Amygdala (tissue), 56 donors: ENCODE results near the gene AARS2.
"Not testable (repeated sequence)": the region's sequence is repeated elsewhere in the genome, so short reads cannot be mapped to it uniquely, and the experiment has no call there.

ENCODE experiments used
- DNase-seq, 56 donors: peaks; one replicate each; lab custom pipeline; 2025; lab: John Stamatoyannopoulos, UW

AARS2 gene

DNA sequence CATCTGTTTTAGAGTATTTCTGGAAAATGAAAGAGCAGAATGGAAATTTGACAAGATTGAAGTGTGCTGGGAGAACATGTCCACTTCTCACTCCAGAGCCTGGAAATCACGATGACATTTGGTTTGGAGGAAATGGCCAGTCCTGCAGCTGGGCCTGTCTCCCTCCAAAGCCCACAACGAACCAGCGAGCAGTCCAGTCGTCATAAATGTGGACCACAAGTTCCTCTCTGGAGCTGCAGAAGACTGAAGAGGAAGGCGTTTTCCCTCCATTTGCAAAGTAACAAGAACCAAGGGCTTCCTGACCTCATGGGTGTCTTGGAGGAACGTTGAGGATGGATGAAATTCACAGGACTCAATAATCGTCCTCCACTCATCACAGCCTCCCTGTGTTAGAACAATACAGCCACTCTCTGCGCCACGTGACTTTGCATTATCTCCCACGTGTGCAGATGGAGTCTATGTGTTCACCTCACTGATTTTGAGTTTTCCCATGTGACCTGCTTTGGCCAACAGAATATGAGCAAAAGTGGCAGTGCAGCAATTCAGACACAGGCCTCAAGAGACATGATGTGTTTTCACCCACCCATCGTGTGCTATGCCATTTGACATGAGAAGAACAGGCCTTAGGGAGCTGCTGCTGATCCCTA, 20.2 kb upstream of the AARS2 start:
- DNase-seq, result peak in 1 of 56 donors; percentile 4

DNA sequence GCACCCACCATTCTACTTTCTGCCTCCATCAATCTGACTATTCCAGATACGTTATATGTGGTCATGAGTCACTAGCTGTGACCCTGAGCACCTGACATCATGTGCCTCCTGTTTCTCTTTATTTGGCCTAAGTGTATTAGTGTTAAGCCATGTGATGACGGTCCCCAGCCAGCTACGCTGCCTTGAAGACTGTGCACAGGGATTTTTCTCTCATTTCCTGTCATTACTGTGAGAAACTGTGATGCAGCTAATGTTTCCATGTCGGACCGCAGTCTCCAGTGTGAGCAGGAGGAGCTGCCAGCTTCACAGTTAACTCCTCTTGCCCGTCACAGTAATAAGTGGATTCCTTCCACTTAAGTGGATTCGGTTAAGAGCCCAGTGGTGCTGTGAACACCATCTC, 19.4 kb upstream of the AARS2 start:
- DNase-seq, result no peak

DNA sequence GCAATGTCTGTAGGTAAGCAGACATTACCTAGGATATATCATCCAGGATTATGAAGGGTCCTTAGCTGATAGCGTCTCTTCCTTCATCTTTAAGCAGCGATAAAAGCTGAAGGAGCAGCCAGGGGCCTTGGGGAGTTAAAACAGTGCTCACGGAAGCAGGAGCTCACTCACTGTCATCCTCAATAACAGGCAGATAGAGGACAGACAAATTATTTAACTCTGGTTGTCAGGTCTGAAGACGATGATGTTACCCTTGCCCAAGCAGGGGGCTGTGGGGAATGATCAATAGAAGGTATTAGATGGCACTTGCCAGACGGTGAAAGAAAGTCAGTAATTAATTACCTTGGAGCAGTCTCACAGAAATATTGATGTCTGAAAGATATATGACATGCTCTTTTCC, 16.7 kb upstream of the AARS2 start:
- DNase-seq, result no peak

DNA sequence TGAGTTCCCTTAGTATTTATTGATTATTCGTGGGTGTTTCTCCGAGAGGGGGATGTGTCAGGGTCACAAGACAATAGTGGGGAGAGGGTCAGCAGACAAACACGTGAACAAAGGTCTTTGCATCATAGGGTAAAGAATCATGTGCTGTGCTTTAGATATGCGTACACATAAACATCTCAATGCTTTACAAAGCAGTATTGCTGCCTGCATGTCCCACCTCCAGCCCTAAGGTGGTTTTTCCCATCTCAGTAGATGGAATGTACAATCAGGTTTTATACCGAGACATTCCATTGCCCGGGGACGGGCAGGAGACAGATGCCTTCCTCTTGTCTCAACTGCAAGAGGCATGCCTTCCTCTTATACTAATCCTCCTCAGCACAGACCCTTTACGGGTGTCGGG, 15.1 kb upstream of the AARS2 start:
- DNase-seq, result not testable (repeated sequence)

DNA sequence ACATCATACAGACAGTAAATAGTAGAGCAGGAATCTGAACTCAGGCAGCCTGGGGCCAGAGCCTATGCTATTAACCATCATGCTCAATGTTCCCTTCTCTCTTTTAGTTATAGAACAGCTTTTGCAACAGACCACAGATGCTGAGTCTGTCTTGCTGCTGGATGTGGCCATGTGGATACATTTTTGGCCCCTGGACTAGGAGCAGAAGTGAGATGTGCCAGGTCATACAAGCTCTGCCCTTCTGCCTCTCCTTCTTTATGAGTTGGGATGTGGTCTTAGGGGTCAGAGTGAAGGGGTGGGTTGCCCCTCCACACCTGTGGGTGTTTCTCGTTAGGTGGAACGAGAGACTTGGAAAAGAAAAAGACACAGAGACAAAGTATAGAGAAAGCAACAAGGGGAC, 14.6 kb upstream of the AARS2 start:
- no peak for DNase-seq

DNA sequence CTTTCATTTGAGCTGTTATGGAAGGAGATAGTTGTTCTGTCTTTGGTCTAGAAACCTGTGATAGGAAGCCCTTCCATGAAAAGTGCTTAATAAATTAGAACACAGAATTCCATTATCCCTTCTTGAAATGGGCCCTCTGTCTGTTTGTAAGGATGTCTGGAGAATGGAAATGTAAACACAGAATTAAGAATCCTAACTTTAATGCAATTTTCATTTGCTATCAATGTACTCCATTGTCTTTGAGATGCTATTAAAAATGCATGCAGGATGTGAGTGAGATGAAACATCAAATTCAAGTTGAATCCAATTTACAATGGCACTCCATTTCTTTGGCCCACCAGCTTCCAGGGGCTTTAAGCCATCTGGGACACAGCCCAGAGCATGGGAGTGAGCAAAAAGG, 13.9 kb upstream of the AARS2 start:
- peak in 5 of 56 donors; percentile 0 to 26 (median 8) for DNase-seq

DNA sequence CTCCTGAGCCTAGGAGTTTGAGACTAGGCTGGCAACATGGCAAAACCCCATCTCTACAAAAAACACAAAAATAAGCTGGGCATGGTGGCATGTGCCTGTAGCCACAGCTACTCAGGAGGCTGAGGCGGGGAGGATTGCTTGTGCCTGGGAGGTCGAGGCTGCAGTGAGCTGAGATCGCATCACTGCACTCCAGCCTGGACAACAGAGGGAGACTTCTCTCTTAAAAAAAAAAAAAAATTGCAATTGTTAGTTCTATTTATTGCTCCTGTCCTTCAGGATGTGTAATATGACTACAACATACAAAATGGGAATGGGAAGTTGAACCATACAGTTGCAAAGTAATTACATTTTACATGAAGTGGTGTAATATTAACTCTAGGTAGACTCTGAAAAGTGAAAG, 8.1 kb upstream of the AARS2 start:
- no peak for DNase-seq

DNA sequence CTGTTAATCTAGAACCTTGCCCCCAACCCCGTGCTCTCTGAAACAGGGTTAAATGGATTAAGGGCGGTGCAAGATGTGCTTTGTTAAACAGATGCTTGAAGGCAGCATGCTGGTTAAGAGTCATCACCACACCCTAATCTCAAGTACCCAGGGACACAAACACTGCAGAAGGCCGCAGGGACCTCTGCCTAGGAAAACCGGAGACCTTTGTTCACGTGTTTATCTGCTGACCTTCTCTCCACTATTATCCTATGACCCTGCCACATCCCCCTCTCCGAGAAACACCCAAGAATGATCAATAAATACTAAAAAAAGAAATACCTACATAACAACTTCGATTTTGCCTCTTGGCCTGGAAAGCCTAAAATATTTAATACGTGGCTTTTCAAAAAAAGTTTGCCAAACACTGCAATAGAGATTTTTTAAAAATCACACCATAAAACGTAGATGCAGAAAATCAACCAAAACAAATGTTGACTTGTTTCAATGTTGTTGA, 4.0 kb upstream of the AARS2 start:
- not testable (repeated sequence) for DNase-seq

DNA sequence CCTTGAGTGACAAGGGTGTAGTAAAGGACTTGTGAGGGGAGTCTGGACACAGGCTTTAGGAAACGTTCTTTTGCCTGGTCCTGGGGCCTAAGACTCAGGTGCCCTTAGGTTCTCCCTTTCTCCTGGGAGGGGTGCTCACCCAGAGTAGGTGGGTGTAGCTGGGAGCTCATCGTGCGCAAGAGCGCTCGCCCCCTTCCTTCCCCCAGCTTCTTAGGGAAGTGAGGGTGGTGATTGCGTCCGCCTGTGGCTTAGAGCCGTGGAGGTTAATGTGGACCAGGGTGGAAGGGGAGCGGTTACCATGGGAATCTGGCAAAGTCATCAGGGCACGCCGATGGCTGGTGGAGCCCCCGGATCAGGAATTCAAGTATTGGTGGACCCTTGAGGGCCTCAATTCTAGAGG, 3.3 kb upstream of the AARS2 start:
- no peak for DNase-seq

DNA sequence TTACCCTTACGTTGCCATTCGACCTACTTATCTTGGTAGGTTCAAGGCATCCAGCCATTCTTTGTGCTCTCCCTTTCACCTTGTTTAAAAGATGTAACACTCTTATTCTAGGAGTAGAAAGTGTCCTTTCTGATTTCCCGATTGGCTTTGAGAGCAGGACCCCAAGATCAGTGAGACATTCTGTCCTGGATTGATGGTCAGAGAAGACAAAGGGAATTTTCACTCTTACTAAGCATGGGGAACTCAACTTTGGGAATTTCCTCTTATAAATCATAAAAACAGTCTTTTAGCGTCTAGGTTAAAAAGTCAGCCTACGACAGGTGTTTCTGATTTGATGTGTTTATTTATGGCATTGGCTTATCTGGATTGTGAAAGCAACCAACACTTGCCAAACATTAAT, 2.8 kb upstream of the AARS2 start:
- no peak for DNase-seq

DNA sequence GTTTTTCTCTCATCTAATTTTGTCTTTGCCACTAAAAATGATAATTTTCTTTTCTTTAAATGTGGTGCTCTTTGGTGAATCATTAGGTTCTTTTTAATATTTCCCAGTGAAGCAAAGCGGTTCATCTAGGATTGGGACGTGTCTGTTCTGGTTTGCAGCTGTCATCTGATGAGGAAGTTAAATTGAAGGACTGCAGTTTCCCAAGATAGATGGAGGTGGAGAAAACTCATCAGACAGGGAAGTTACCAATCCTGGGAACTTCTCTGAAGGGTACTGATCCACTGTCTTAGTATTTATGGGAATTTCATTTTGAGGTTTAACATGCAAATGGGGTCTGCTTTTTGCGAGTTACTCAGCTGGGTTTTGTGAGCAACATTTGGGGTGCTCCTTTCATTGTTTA, 2.4 kb upstream of the AARS2 start:
- DNase-seq, result no peak

DNA sequence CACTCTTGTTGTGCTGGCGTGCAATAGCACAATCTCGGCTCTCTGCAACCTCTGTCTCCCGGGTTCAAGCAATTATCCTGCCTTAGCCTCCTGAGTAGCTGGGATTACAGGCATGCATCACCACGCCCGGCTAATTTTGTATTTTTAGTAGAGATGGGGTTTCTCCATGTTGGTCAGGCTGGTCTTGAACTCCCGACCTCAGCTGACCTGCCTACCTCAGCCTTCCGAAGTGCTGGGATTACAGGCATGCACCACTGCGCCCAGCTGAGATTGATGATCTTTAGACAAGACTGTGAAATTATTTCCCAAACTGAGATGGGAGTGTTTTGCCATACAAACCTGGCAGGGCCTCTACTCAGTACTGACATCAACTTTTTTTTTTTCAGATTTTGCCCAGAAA, 1.5 kb upstream of the AARS2 start:
- not testable (repeated sequence) for DNase-seq

DNA sequence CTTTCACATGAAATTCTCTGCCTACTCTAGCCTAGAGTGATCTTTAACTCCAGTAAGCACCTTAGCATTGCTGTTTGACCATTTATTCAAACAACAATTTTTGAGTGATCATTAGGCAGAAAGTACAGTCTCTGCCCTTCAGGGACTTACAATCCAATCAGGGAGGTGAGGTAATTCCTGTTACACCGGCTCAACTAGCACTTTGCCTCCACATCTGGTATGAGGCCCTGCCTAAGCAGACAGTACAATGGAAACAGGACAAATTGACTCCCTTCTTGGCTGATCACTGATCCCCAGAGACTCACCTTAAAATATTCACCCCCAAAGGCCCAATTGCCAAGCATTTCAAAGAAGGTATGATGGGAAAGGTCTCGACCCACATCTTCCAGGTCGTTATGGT, 1.4 kb downstream of the AARS2 start:
- no peak for DNase-seq

DNA sequence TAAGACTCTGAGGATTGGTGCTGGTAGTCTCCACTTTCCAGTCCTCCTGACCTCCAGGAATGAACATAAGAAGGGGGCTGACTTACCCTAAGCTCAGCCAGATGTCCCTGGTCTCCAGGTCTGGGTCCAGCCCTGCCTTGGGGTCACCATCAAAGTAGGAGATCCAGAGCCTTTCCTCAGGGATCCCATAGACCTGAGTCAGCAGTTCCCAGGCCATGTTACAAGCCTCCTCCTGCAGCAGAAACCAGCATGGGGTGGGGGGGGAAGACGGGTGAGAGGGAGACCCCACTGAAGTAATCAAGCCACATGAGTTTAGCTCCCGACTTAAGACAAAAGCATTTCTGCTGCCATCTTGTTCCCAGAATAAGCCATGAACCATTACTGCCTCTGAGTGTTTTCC, 1.8 kb downstream of the AARS2 start:
- DNase-seq, result no peak

DNA sequence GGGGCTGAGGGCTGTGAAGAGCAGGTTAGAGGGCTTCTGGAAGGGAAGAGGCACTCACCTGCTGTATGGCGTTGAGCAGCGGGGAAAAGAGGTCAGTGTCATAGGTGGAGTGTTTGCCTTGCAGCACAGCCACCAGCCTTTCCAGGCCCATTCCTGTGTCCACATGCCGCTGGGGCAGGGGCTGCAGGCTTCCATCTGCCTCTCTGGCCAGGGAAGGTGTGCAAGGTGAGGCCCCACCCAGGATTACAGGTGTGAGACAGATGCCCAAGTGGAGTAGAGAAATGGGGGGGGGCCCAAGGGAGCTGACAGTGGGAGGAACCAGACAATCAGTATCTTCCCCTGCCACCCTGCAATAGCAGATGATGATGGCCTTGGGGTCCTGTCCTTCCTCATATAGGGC, 2.9 kb downstream of the AARS2 start:
- no peak for DNase-seq

DNA sequence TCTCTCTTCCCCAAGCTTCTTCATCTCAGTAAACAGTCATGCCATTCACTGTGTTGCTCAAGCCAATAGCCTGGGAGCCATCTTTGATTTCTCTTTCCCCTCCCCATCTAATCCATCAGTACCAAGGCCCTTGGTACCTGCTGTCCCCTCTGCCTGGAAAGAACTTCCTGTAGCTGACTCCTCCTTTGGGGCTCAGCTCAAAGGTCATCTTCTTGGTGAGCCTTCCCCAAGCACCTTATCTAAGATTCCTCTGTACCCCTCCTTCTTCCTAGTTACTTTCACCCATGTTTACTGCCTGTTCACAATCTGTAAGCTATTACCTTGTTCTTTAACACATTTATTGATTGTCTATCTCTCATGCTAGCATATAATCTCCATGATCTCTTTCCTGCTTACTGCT, 3.5 kb downstream of the AARS2 start:
- DNase-seq, result no peak

DNA sequence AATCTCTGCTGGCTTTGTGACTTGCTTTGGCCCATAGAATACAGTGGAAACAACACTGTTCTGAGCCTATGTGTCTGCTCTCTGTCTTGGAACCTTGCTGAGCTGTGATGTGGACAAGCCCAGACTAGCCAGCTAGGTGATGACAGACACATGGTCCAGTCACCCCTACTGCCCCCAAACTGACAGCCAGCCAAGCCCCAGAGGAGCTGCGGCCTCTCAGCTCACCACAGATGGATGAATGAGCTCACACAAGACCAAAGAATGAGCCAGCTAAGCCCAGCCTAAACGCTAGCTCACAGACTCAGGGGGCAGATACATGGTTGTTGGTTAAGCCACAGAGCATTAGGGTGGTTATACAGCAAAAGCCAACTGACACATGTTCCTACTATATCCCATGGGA, 4.1 kb downstream of the AARS2 start:
- no peak for DNase-seq

DNA sequence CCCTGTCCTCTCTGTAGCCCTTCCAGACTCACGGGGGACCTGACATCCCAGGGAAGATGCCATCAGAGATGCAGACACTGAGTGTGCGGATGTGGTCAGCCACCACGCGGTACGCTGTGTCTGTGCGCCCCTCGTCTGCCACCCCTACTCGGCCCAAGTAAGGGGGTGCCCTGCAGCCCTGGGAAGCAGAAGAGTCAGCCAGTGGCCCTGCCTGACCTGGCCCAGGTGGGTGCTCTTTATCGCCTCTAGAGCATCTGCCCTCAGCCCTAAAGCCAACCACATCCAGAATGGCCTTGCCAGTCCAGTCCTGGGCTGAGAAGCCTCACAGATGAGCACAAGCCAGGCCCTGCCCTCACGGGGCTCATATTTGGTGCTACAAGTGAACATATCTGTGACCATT, 5.9 kb downstream of the AARS2 start:
- DNase-seq, result no peak

DNA sequence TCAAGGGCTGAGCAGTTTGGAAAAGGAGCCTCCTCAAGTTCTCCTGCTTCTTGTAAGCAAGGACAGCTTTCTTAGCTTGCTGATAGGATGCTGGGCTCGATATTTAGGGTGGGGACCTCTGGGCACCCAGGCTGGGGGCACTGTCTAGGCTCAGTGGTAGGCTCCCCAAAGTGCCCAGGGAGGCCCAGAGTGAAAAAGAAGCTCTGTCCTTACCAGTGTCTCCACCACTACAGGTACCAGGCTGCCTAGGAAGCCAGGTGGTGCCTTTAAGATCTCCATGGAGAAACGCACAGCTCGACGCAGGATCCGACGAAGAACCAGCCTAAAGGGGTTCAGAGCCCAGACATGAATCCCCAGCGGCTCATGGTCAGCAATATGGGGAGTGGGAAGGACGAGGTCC, 6.4 kb downstream of the AARS2 start:
- no peak for DNase-seq

DNA sequence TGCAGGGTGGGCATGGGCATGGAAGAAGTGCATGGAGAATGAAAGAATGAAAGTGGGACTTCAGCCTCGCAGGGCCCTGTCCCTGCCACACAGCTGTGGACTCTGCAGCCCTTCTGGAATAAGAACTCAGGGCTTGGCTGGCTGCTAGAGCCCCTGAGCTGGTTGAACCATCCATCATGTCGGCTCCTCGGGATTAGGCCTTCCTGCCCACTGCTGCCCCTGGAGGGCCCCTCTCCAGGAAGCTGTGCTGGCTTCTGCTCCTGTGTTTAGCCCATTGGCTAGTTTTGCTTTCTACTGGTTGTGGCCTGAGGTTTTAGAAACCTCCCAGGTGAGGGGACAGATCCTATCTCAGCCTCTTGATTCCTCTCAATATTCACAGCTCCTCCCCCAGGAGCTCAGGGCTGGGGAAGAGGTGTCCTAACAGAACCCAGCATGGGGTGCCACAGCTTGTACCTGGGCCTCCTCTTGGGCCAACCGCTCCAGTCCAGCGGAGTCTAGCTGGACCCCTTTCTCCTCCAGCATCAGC, 7.9 kb downstream of the AARS2 start:
- no peak for DNase-seq

DNA sequence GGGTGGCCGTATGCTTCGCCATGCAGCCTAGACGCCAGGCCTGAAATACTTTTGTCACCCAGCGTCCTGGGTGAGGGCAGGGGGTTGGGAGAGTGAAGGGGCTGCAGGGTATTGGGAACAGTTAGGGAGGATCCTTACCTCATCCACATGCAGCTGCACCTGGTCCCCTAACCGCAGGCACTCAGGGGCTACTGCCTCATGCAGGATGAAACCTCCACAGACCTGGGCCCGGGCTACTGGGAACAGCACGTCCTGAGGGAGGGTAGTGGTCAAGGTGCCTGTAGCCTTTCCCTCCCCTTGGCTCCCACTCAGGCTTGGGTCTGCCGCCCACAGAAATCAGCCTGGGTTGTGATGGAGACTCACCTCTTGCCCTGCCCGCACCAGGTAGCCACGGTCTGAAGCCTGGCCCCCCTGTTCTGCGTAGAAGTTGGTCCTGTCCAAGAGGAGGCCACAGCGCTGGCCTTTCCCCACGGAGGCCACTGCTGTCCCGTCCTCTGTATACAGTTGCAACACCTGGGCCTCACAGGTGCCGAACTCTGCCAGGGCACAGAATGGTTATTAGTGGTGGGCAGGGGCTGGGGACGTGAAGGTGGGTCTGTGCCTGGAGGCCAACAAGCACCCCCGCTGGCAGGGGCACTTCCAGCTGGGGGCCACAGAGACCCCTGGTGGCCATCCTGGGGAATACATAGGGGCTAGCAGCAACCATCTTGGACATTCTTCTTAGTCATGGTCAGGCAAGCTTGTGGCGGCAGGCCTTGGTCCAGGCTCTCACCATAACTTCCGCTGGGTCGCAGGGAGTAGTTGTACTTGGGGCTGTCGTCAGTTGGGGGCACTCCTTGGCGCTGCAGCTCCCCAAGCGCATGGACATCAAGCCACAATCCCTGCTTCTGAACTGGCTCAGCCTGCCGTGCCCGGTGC, 8.6 kb downstream of the AARS2 start:
- peak in 12 of 56 donors; percentile 8 to 34 (median 16) for DNase-seq

DNA sequence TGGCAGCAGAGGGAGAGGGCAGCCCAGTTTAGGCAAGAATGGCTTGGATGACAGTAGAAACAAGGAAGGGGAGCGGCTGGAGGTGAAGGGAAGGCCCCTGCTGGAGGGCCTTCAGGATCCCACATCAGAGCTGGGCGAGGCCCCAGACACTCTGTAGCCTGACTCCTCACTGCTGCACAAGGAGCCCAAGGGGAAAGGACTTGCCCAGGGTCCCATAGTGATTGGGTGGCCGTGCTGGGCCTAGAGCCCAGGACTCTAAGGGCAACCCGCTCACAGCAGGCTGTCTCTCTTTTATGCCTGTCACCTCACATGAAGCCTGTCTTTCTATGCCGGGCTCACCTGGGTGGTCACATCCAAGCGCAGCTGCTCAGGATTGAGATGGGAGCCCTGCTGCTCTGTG, 9.3 kb downstream of the AARS2 start:
- no peak for DNase-seq
